Stimulated activated CD4-positive, alpha-beta T cell treated with anti-CD3 and anti-CD28 coated beads, Interleukin-15, amount 100 ng/mL, for 24 hours (primary cell): ENCODE data around the gene VWA8.
"Not testable (repeated sequence)": the region's sequence is repeated elsewhere in the genome, so short reads cannot be mapped to it uniquely, and the experiment has no call there.

Experiments used
- DNase-seq: peaks from one replicate; pipeline ENCODE4 v3.0.0-alpha.2; 2020

Gene VWA8

DNA sequence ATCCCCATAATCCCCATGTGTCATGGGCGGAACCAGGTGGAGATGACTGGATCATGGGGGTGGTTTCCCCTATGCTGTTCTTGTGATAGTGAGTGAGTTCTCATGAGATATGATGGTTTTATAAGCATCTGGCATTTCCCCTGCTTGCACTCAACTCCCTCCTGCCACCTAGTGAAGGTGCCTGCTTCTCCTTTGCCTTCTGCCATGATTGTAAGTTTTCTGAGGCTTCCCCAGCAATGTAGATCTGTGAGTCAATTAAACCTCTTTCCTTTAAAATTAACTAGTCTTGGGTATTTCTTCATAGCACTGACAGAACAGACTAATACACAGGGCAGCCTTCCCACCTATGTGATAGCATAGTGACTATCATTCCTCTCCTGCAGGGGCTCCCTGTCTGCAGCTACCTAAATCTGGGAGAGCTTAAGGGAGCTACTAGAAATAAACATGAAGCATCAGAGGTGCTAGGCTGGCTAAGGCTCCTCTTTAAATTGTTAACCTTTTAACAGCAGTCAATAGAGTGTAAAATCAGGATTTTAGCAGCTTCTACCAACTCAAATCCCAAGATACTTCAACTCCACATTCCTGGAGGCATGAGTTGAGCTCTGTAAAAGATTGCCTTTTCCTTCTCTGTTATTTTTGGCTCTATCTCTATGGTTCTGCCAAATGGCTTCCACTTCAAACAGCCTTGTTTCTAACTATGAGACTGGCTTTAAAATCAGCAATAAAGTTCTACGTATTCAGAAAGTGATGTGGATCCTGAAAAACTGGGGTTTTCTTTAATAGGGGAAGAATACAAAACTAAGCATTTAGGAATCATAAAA lies 112.3 kb downstream of the VWA8 start:
- DNase-seq = no peak

GRCh38 chr13:41847216-41847615 lies 113.7 kb downstream of the VWA8 start:
- DNase-seq = no peak

DNA sequence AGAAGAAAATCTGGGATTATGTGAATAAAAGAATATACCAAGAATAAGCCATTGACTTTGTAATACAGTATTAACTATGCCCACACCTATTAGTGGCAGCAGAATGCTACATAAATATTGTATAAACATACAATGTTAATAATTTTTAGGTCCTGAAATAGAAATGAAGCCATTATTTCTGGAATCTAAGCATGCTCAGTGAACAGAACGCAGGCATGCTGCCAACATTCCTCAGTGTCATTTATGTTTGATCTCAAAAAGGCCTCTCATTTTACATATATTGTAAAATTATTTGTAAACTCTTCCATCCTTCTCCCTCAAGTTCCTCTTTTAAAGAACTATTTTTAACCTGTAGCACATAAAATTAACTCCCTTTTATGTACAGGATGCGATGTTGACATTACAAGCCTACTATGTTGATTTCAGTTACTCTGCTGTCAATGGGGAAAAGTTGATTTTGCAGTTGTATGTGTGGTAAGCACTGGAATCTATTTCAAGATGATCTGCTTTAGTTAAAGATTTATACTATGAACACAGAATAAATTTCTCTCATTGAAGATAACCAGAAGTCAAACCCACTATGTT lies 118.8 kb downstream of the VWA8 start:
- DNase-seq = no peak

GRCh38 chr13:41837629-41838028 lies 123.3 kb downstream of the VWA8 start:
- no peak for DNase-seq

DNA sequence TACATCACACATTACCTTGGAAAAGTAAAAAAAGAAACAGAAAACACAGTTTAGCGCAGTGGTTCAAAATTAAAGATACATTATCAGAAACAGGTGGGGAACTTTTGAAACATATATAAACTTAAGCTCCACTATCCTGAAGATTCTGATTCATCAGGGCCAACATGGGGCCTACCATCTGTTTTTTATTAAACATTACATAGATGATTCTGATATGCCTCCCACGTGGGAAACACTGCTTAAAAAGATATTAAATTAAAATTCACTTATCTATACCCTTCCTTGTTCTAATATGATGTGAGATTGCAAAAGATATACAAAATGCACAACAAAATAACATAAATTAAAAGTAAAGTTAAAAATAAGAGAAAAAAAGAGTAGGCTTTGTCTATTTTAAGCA lies 125.0 kb downstream of the VWA8 start:
- no peak for DNase-seq

GRCh38 chr13:41834697-41835096 lies 126.2 kb downstream of the VWA8 start:
- not testable (repeated sequence) for DNase-seq

DNA sequence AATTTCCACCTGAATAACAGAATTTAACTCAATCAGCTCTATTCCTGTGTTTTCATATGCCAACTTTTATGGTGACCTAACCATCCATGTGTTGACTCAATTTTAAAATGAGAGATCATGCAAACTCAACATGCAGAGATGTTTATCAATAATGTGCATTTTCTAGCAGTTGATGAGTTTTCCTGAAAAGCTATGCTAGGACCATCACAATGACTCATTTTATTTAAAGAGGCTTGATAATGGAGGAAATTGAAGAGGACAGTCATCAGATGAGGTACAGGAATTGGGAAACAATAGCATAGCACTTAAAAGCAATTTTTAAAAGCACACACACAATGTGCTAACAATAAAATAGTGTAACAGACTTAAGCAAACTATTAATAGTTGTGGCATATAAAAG lies 127.1 kb downstream of the VWA8 start:
- DNase-seq = no peak

- DNase-seq = no peak
Measured at GRCh38 chr13:41833201-41833600, 127.7 kb downstream of the VWA8 start.

DNA sequence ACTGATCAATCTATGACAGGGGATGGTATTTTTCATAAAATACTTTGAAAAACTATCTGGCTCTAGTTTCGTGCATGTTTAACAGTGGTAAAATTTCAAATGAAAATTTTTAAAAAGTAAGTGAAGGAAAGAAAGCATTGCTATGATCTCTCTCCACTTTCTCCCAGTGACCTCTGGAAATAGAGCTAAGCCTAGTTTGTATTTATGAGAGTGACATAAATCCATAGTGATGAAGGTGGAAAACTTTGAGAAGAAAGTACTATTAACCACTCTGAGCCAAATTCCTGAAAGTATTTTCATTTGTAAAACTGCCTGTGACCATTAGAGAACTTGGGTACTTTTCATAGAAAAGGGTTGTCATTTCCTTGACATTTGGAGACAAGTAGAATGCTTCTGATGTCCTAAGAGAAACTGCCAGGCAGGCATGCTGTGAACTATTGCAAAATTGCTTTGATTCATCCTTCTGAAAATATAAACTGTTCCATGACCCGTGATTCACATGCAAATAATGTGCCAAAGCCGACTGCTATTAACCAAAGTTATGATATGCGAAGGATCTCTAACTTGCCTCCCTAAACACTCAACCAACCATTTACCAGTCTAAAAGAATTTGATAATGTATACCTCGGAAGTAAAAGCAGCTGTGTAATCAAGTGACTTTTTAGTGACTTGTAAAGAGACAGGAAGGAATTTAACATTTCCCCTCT lies 133.2 kb downstream of the VWA8 start:
- DNase-seq = no peak

DNA sequence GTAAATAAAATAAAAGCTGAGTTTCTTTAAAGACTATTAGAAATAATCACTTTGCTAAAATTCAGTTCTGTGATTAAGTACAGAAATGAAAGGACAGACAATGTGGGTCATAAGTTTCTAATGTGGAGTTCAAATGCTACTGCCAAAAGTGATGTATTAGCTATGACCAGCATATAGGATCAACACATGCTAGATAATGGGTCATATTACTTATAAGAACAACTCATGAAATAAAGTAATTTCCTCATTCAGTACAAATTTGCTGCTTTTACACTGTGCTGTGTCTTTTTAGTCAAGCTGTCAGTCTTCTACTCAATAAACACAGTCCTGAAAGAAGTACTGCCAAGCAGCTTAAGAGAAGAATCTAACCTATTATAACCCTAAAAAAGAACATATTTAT lies 135.2 kb downstream of the VWA8 start:
- DNase-seq = no peak

- no peak for DNase-seq
Measured at GRCh38 chr13:41823476-41823875, 137.4 kb downstream of the VWA8 start.

GRCh38 chr13:41822560-41822959 lies 138.3 kb downstream of the VWA8 start:
- no peak for DNase-seq

- DNase-seq = no peak
Measured at GRCh38 chr13:41821238-41821594, 139.7 kb downstream of the VWA8 start.

DNA sequence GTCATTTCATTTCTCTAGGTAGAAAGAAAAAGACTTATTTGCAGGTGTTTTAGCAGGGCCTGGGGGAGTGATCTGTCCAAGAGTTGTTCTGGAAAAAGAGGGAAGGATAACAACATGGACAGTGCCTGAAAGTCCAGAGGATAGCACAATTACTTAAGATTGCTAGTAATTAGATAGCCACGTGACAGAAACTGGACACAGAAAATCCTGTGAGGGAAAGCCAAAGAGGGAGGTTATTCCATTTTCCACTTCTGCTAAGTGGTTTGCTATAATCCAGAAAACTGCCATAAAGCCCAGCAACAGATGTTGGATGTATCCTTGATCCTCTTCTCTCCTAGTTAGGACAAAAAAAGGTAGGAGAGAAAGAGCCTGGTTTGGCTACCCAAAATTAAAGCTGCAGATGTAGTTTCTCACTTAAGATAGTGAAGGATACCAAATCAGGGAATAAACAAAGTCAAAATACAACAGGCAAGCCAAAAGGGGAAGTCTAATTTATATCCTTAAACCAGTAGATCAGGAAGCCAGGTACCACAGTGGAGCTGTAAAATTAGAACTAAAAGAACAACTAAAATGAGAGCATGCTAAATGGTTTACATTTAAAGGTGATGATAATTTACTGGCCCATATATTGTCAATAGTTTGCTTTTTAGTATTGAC lies 140.2 kb downstream of the VWA8 start:
- no peak for DNase-seq

DNA sequence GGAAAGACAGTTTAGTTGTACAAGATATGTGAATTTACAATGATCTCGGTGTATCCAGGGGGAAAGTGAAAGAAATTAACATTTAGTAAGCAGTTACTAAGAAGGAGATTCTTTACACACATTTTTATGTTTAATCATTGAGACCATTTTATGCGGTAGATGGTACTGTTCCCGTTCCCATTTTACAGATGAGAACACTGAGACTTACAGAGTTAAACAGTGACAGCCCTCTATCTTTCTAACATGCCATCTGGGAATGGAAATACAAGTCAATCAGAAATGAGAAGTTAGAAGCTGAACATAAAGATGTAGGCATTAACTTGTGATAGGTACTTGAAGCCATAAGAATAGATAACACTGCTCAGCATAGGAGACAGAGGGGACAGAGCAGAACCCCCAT lies 144.9 kb downstream of the VWA8 start:
- DNase-seq = no peak

DNA sequence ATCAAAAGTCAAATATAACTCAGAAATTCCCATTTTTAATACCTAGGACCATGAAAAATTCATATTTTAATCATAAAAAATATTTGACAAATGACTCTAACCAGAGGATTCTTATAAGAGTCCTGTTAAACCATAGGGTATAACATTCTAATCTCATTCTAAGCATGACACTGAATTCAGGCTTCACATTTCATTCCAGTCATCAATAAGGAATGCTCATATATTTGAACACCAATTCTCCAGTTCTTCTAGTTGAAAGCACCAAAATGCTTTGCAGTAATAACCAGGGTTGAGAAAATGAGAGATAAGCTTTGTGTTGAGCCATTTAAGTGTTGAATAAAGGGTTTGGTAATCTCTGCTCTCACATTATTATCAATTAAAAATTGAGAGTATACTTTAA lies 147.5 kb downstream of the VWA8 start:
- DNase-seq = no peak

GRCh38 chr13:41812851-41813250 lies 148.1 kb downstream of the VWA8 start:
- DNase-seq = no peak

GRCh38 chr13:41812237-41812636 lies 148.7 kb downstream of the VWA8 start:
- no peak for DNase-seq

GRCh38 chr13:41811588-41812021 lies 149.3 kb downstream of the VWA8 start:
- DNase-seq = no peak

- DNase-seq = no peak
Measured at GRCh38 chr13:41809962-41810361, 150.9 kb downstream of the VWA8 start.

- peak; percentile 30 for DNase-seq
Measured at GRCh38 chr13:41803445-41803735, 157.5 kb downstream of the VWA8 start.

DNA sequence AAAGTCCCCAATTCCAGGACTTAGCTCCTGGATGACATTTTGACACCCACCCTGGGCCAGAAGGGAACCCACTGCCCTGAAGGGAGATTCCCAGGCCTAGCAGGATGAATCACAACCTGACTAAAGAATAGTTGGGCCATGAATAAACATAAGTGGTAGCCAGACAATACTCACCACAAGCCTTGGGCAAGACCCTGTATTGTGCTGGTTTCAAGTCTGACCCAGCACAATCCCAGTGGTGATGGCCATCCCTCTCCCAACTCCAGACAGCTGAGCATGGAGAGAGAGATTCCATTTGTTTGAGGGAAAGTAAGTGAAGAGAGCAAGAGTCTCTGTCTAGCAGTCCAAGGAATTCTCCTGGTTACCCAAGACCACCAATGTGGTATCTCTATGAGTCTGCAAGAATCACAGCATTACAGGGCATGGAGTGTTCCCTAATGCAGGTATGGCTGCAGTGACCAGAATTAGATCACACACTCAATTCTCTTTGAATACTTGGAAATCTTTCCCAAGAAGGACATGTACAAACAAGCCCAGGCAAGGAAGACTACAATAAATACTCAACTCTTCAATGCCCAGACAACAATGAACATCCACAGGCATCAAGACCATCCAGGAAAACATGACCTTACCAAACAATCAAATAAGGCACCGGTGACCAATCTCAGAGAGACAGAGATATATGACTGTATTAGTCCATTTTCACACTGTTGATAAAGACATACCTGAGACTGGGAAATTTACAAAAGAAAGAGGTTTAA lies 158.0 kb downstream of the VWA8 start:
- DNase-seq = no peak

DNA sequence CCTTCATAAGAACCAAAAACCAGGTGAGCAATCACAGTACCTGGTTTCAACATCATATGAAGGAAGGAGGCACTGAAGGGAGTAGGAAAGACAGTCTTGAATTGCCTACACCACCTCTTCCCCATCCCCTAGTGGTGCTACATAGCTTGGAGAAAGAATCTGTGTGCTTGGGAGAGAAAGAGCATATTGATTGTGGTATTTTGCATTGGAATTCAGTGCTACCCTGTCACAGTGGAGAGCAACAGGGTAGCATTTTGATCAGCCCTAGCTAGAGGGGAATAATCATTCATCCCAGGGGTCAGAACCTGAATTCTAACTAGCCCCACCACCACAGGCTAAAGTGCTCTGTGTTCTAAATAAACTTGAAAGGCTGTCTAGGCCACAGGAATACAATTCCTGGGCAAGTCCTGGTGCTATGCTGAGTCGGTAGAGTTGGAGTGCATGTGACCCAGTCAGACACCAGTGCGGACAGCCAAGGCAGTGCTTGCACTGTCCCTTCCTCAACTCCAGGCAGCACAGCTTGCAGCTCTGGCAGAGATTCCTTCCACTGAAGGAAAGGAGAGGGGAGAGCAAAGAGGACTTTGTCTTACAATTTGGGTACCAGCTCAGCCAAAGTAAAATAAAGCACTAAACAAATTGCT lies 158.7 kb downstream of the VWA8 start:
- no peak for DNase-seq
